Measurements from ENCODE around the gene DAPK1.

GRCh38 chr9:87478226-87478992 is 19.3 kb upstream of the DAPK1 start:
- no peak for TF ChIP-seq CTCF (IDR thresholded peaks at IDR 0.05; ENCODE audit: low read depth, low read length)
- TF ChIP-seq EZH2phosphoT487 (IDR thresholded peaks at IDR 0.05; ENCODE audit: low read depth), result no peak
